ENCODE measurements around the gene ADO. TPM values are rescaled to one million over a fixed set of nuclear protein-coding genes. Genes with fewer than 3 reads are reported as not detected.

ADO gene
- total RNA-seq, 1 experiment from 2014 or later, result 13.6 TPM

DNA sequence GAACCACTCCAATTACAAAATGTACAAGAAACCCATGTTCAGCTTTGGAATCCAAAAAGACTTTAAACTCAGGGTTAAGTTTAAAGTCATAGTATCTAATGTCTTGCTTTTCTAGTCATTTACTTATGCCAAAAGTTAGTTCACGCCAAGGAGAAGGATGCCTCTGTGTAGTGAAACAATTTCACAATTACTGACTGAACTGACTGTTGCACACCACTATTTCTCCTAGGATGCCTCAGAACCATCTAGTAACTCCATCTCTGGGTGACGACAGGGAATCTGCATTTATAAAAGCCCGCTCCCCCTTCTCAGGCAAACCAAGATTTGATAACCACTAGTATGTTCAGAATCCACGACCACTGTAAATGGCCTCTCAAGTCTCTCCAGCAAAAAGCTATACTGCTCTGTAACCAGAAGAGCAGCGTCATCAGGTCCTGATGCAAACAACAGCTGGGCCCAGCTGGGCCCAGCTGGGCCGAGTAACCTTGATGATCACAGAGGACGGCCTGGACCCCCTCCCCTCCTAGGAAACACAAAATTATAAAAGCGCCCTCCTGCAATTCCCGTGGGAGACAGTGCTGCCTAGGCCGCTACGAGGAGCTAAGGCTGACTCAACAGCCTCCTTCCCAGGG is 680 bp upstream of the ADO start:
- H3F3A ChIP-seq (ENCODE audit: insufficient read depth, low read depth), result no peaks in the 10 kb centered on the region
- peak in 1 of 2 experiments; percentile 22 for DNase-seq
- H2AFZ ChIP-seq, result peak overlapping the region; percentile 92
- H3K79me2 ChIP-seq (ENCODE audit: low read depth), result peaks cover 41% of the 10 kb centered on the region
- BruUV-seq (replicated peaks), result TSS peak; percentile 79
- peaks cover 21% of the 10 kb centered on the region for H3K36me3 ChIP-seq (ENCODE audit: low read depth)
- CTCF ChIA-PET, result no interaction called here
- H3K4me2 ChIP-seq, result peak overlapping the region; percentile 84
- no peaks in the 10 kb centered on the region for H3K27me3 ChIP-seq (ENCODE audit: insufficient read depth, low read depth)
- H3K9me3 ChIP-seq (ENCODE audit: insufficient read depth, low read depth), result no peaks in the 10 kb centered on the region
- intact Hi-C loops (cut with micrococcal nuclease; ENCODE audit: unreplicated experiment), result loop anchor here (1.0 kb wide), 1 partner anchor 12 kb away; the partner anchor contains the start of gene EGR2
- peak overlapping the region; percentile 69; the same call in 1 of the 2 replicates for H3K27ac ChIP-seq
- peaks cover 25% of the 10 kb centered on the region for H3K4me1 ChIP-seq (replicated peaks; ENCODE audit: insufficient read depth)
- H3K4me3 ChIP-seq, result peak overlapping the region; percentile 60
- peaks cover 25% of the 10 kb centered on the region for H4K20me1 ChIP-seq (ENCODE audit: insufficient read depth)
- no peaks in the 10 kb centered on the region for H3K9me2 ChIP-seq (ENCODE audit: insufficient read depth)
- POLR2A ChIA-PET (ENCODE audit: unreplicated experiment), result interaction anchor here (0.7 kb wide), 1 partner anchor 535 kb away, joined by 3 read pairs; the partner anchor contains the start of gene RTKN2
- no peak for TF ChIP-seq EZH2 (IDR thresholded peaks at IDR 0.05; ENCODE audit: low read depth)
- TF ChIP-seq, protein P1, sequence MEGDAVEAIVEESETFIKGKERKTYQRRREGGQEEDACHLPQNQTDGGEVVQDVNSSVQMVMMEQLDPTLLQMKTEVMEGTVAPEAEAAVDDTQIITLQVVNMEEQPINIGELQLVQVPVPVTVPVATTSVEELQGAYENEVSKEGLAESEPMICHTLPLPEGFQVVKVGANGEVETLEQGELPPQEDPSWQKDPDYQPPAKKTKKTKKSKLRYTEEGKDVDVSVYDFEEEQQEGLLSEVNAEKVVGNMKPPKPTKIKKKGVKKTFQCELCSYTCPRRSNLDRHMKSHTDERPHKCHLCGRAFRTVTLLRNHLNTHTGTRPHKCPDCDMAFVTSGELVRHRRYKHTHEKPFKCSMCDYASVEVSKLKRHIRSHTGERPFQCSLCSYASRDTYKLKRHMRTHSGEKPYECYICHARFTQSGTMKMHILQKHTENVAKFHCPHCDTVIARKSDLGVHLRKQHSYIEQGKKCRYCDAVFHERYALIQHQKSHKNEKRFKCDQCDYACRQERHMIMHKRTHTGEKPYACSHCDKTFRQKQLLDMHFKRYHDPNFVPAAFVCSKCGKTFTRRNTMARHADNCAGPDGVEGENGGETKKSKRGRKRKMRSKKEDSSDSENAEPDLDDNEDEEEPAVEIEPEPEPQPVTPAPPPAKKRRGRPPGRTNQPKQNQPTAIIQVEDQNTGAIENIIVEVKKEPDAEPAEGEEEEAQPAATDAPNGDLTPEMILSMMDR (conservative IDR thresholded peaks at IDR 0.05), result no peak

DNA sequence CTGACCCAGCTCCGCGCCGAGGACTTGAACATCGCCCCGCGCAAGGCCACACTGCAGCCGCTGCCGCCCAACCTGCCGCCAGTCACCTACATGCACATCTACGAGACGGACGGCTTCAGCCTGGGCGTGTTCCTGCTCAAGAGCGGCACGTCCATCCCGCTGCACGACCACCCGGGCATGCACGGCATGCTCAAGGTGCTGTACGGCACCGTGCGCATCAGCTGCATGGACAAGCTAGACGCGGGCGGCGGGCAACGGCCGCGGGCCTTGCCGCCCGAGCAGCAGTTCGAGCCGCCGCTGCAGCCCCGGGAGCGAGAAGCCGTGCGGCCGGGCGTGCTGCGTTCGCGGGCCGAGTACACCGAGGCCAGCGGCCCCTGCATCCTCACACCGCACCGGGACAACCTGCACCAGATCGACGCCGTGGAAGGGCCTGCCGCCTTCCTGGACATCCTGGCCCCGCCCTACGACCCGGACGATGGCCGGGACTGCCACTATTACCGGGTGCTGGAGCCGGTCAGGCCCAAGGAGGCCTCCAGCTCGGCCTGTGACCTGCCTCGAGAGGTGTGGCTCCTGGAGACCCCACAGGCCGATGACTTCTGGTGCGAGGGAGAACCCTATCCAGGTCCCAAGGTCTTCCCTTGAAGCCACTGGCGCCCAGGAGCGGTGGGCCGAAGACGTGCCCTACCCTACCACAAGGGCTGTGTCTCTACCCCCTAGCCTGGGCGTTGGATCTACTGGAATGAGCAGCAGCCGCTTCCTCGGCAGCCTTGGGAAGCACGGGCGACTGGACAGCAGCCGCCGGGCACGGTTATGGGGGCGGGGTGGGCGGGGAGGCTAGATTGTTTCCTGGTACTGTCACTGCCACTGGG is 945 bp downstream of the ADO start:
- CTCF ChIA-PET, result no interaction called here
- H3F3A ChIP-seq (ENCODE audit: insufficient read depth, low read depth), result no peaks in the 10 kb centered on the region; the same call in 1 of the 2 replicates
- H3K27me3 ChIP-seq (ENCODE audit: insufficient read depth, low read depth), result no peaks in the 10 kb centered on the region
- intact Hi-C loops (cut with micrococcal nuclease; ENCODE audit: unreplicated experiment), result no loop called here
- H3K4me3 ChIP-seq, result peak overlapping the region; percentile 60
- TF ChIP-seq EZH2 (IDR thresholded peaks at IDR 0.05; ENCODE audit: low read depth), result no peak
- TF ChIP-seq, protein P1 (conservative IDR thresholded peaks at IDR 0.05), result no peak
- peaks cover 43% of the 10 kb centered on the region for H3K79me2 ChIP-seq (ENCODE audit: low read depth)
- no peaks in the 10 kb centered on the region for H3K9me2 ChIP-seq (ENCODE audit: insufficient read depth)
- H3K4me1 ChIP-seq (replicated peaks; ENCODE audit: insufficient read depth), result peaks cover 25% of the 10 kb centered on the region
- peak overlapping the region; percentile 84 for H3K4me2 ChIP-seq
- H3K9me3 ChIP-seq (ENCODE audit: insufficient read depth, low read depth), result no peaks in the 10 kb centered on the region
- H2AFZ ChIP-seq, result peak overlapping the region; percentile 92
- H4K20me1 ChIP-seq (ENCODE audit: insufficient read depth), result peaks cover 39% of the 10 kb centered on the region
- POLR2A ChIA-PET (ENCODE audit: unreplicated experiment), result no interaction called here
- no TSS peak for BruUV-seq (replicated peaks)
- peaks cover 21% of the 10 kb centered on the region for H3K36me3 ChIP-seq (ENCODE audit: low read depth)
- H3K27ac ChIP-seq, result peak overlapping the region; percentile 69; the same call in 1 of the 2 replicates
- DNase-seq, result peak; percentile 46 to 58

DNA sequence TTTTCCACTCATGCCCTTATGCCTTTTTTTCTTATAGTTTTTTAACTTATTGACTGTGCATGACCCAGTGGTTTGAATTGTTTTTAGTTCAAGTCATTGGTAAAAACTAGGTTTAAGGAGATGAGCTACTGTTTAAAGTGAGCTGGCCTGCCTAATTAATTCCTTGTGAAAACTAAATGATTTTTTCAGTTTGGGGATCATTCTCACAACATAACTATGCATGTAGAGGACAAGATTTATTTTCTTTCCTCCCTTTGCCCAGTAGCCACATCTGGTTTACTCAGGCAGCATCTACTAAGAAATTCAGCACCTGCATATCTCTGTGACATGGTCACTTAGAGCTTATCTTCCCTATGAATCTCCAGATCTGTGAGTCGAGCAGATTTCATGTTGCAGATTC is 1.7 kb downstream of the ADO start:
- H3K9me3 ChIP-seq (ENCODE audit: insufficient read depth, low read depth), result no peaks in the 10 kb centered on the region
- H3K4me3 ChIP-seq, result peak overlapping the region; percentile 60
- no peaks in the 10 kb centered on the region for H3K9me2 ChIP-seq (ENCODE audit: insufficient read depth)
- TSS peak; percentile 40 for BruUV-seq (replicated peaks)
- no peaks in the 10 kb centered on the region; the same call in 1 of the 2 replicates for H3F3A ChIP-seq (ENCODE audit: insufficient read depth, low read depth)
- no peaks in the 10 kb centered on the region for H3K27me3 ChIP-seq (ENCODE audit: insufficient read depth, low read depth)
- POLR2A ChIA-PET (ENCODE audit: unreplicated experiment), result no interaction called here
- peak in 1 of 2 experiments; percentile 34 for DNase-seq
- peaks cover 21% of the 10 kb centered on the region for H3K36me3 ChIP-seq (ENCODE audit: low read depth)
- peaks cover 43% of the 10 kb centered on the region for H3K79me2 ChIP-seq (ENCODE audit: low read depth)
- H3K4me1 ChIP-seq (replicated peaks; ENCODE audit: insufficient read depth), result peaks cover 25% of the 10 kb centered on the region
- CTCF ChIA-PET, result interaction anchor here (0.6 kb wide), 1 partner anchor 12 kb away, joined by 5 read pairs; no protein-coding TSS in a partner anchor
- intact Hi-C loops (cut with micrococcal nuclease; ENCODE audit: unreplicated experiment), result no loop called here
- peak overlapping the region; percentile 84 for H3K4me2 ChIP-seq
- no peak overlapping the region for H3K27ac ChIP-seq
- TF ChIP-seq, protein P1 (conservative IDR thresholded peaks at IDR 0.05), result no peak
- H2AFZ ChIP-seq, result no peak overlapping the region
- H4K20me1 ChIP-seq (ENCODE audit: insufficient read depth), result peaks cover 39% of the 10 kb centered on the region
